ENCODE measurements around the gene DHRS11. TPM values are rescaled to one million over a fixed set of nuclear protein-coding genes. Genes with fewer than 3 reads are reported as not detected.

Gene DHRS11
- total and polyA plus RNA-seq, 2 of the 8 experiments (the other 6 are each of a cell fraction or from before 2014, with no cell fraction given): 29.5 to 63.3 TPM

DNA sequence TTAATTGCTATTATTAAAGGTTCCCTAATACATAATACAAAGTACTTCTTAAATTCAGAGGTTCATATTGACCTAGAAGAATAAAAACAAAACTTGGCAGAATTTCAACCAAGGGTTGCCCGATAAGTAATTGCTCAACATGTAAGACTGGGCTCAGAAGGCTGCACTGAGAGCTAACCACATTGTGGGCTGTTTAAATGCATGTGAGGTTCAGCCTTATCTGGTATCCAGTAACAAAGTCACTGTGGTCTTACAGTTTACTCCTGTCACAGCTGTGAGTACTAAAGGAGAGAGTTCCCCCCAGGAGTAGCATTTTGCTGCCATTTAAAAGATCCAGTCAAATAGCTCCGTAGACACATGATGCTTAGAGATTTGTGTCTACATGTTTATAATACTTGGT lies 1.6 kb upstream of the DHRS11 start:
- Histone ChIP-seq H3K4ac (replicated peaks; ENCODE audit: insufficient read length, low read depth, low read length) (no peak overlapping the region), H3K4me1 (replicated peaks in 1 of 4; ENCODE audit: control insufficient read depth in 3 of 4, insufficient read depth in 4 of 4, low read length in 3 of 4) (peaks cover 0 to 15% (median 11%) of the 10 kb centered on the region in 4 experiments; a peak in 5 of 7 replicates), H2BK20ac (ENCODE audit: low read length) (no peak overlapping the region), H3K27me3 (replicated peaks in 1 of 4; ENCODE audit: control insufficient read depth in 3 of 4, extremely low read depth in 1 of 4, insufficient read depth in 3 of 4, low read length in 3 of 4) (no peaks in the 10 kb centered on the region), H3K14ac (ENCODE audit: insufficient read length) (no peak overlapping the region), H4K20me1 (replicated peaks in 1 of 2; ENCODE audit: control insufficient read depth in 1 of 2, insufficient read depth in 2 of 2, low read length in 2 of 2) (peaks cover 0 to 3% of the 10 kb centered on the region in 2 experiments), H2BK12ac (ENCODE audit: low read depth, low read length) (no peak overlapping the region), H3K4me3 (ENCODE audit: extremely low read depth in 1 of 4, insufficient read depth in 2 of 4, low read depth in 3 of 4, low read length in 4 of 4) (no peak overlapping the region), H3K9ac (replicated peaks in 1 of 4; ENCODE audit: extremely low read depth in 1 of 4, low read depth in 3 of 4, low read length in 3 of 4) (no peak overlapping the region), H3K4me2 (ENCODE audit: insufficient read depth in 1 of 2, low read depth in 2 of 2, low read length in 2 of 2) (no peak overlapping the region), H2BK5ac (ENCODE audit: low read depth, low read length) (no peak overlapping the region), H2AK5ac (ENCODE audit: low read depth, low read length) (no peak overlapping the region), H2AFZ (ENCODE audit: low read length) (no peak overlapping the region), H3K36me3 (ENCODE audit: control insufficient read depth in 2 of 4, insufficient read depth in 4 of 4, low read length in 3 of 4) (peaks cover 8 to 33% (median 21%) of the 10 kb centered on the region in 4 experiments; a peak in 7 of 8 replicates), H3K56ac (replicated peaks; ENCODE audit: insufficient read length, low read depth, low read length) (no peak overlapping the region), H2BK120ac (replicated peaks; ENCODE audit: low read depth, low read length) (no peak overlapping the region), H4K8ac (ENCODE audit: extremely low read depth, insufficient read depth, low read length) (no peak overlapping the region), H2BK15ac (ENCODE audit: low read length) (no peak overlapping the region), H3K79me1 (ENCODE audit: low read depth, low read length) (peaks cover 3% of the 10 kb centered on the region; the same call in 1 of the 2 replicates), H3K23ac (ENCODE audit: insufficient read length) (no peak overlapping the region), H3K79me2 (ENCODE audit: control insufficient read depth in 1 of 2, insufficient read depth in 2 of 2, low read length in 2 of 2) (peaks cover 5 to 16% of the 10 kb centered on the region in 2 experiments; a peak in 3 of 4 replicates), H3K23me2 (ENCODE audit: low read depth, low read length) (peaks cover 7% of the 10 kb centered on the region), H3K9me3 (ENCODE audit: insufficient read depth in 2 of 2, low read depth in 1 of 2, low read length in 1 of 2) (no peaks in the 10 kb centered on the region), H4K91ac (replicated peaks; ENCODE audit: insufficient read length, low read length) (no peak overlapping the region), H3K18ac (ENCODE audit: extremely low read depth, low read length) (no peak overlapping the region), H3K27ac (ENCODE audit: low read depth, low read length) (no peak overlapping the region), H4K5ac (ENCODE audit: insufficient read length, low read depth, low read length) (no peak overlapping the region)
- WGBS, 2 experiments (ENCODE audit: extremely low coverage in 1 of 2, insufficient coverage in 1 of 2, insufficient read length in 1 of 2, insufficient replicate concordance in 2 of 2, low coverage in 1 of 2, low lambda C conversion rate in 2 of 2, missing lambda C conversion rate in 1 of 2): 94% methylated on average over 2 of the region's 2 CpGs; no CpG with 5 or more reads in 1 of the 2 experiments
- POLR2A ChIA-PET (ENCODE audit: partially characterized antibody): interaction anchor here (4.0 to 6.4 kb wide), 2 partner anchors 12 to 44 kb away, joined by 22 to 55 read pairs; partner anchors contain the start of genes GGNBP2 and MRM1
- TF ChIP-seq EP300 (IDR thresholded peaks at IDR 0.05; ENCODE audit: borderline replicate concordance in 1 of 2, low read depth in 2 of 2, low read length in 2 of 2): no peak
- TF ChIP-seq RBBP5 (IDR thresholded peaks at IDR 0.05; ENCODE audit: borderline replicate concordance, low read depth, low read length): no peak
- no peak for TF ChIP-seq MAX (IDR thresholded peaks at IDR 0.05)
- no peak for TF ChIP-seq FOSL1 (IDR thresholded peaks at IDR 0.05; ENCODE audit: insufficient read depth, low read depth, low read length)
- no peak for TF ChIP-seq EGR1 (IDR thresholded peaks at IDR 0.05; ENCODE audit: borderline replicate concordance, low read depth, low read length)
- FAIRE-seq (no peak), DNase-seq (ENCODE audit: low read depth in 1 of 2, low spot score in 2 of 2) (no peak)
- CTCF ChIA-PET (ENCODE audit: partially characterized antibody): no interaction called here
